SKM-1 (cell line): ENCODE measurements around the gene TPST2.

Experiments used
- DNase-seq: peaks from one replicate; lab custom pipeline; 2025; ENCODE audit not compliant: unreplicated experiment; lab: John Stamatoyannopoulos, UW

The TPST2 gene

GRCh38 chr22:26558248-26558895, 31.6 kb downstream of the TPST2 start:
- no peak for DNase-seq

GRCh38 chr22:26556904-26557303, 33.0 kb downstream of the TPST2 start:
- DNase-seq: no peak

- no peak for DNase-seq
Observed at GRCh38 chr22:26555478-26555877, 34.5 kb downstream of the TPST2 start.

GRCh38 chr22:26554956-26555355, 35.0 kb downstream of the TPST2 start:
- no peak for DNase-seq

- DNase-seq: no peak
Observed at GRCh38 chr22:26553056-26553752, 36.7 kb downstream of the TPST2 start.

GRCh38 chr22:26552466-26552865, 37.5 kb downstream of the TPST2 start:
- no peak for DNase-seq

- DNase-seq: no peak
Observed at GRCh38 chr22:26551568-26551967, 38.4 kb downstream of the TPST2 start.

- DNase-seq: no peak
Observed at GRCh38 chr22:26550498-26551033, 39.4 kb downstream of the TPST2 start.

- DNase-seq: no peak
Observed at GRCh38 chr22:26549902-26550497, 39.9 kb downstream of the TPST2 start.

- no peak for DNase-seq
Observed at GRCh38 chr22:26548984-26549383, 40.9 kb downstream of the TPST2 start.

- no peak for DNase-seq
Observed at GRCh38 chr22:26548303-26548702, 41.6 kb downstream of the TPST2 start.

- DNase-seq: no peak
Observed at GRCh38 chr22:26547837-26548236, 42.1 kb downstream of the TPST2 start.

GRCh38 chr22:26547426-26547825, 42.5 kb downstream of the TPST2 start:
- no peak for DNase-seq

- no peak for DNase-seq
Observed at GRCh38 chr22:26546282-26546681, 43.6 kb downstream of the TPST2 start.

- DNase-seq: no peak
Observed at GRCh38 chr22:26545827-26546226, 44.1 kb downstream of the TPST2 start.

- DNase-seq: no peak
Observed at GRCh38 chr22:26545385-26545784, 44.5 kb downstream of the TPST2 start.

- no peak for DNase-seq
Observed at GRCh38 chr22:26544489-26544888, 45.4 kb downstream of the TPST2 start.

- DNase-seq: no peak
Observed at GRCh38 chr22:26542831-26543230, 47.1 kb downstream of the TPST2 start.

GRCh38 chr22:26541167-26541819, 48.6 kb downstream of the TPST2 start:
- DNase-seq: no peak

GRCh38 chr22:26540119-26540518, 49.8 kb downstream of the TPST2 start:
- DNase-seq: no peak

GRCh38 chr22:26536762-26537134, 53.2 kb downstream of the TPST2 start:
- no peak for DNase-seq
